Stomach (tissue), 9 donors: ENCODE results near the gene GOT2. TPM values are rescaled to one million over a fixed set of nuclear protein-coding genes. Genes with fewer than 3 reads are reported as not detected.

Experiments used
- DNase-seq, 2 donors: peaks; one replicate each; pipeline versions ENCODE4 v3.0.0 to v3.0.0-alpha.2; 2013 to 2019
- H3K27ac ChIP-seq, 5 donors: fragments of 200-600 bp in 4 of 5; sonication (generic) in 4 of 5; one replicate each; pipeline ENCODE4 v1.5.1; 2013 to 2019; ENCODE audit warnings: mild to moderate bottlenecking in 1 of 5, moderate library complexity in 1 of 5
- H3K27me3 ChIP-seq, 3 donors: fragments of 200-600 bp; sonication (generic); one replicate each; pipeline ENCODE4 v1.5.1; 2017 to 2019; ENCODE audit warnings: mixed run types in 1 of 3
- H3K36me3 ChIP-seq, 4 donors: fragments of 200-600 bp; sonication (generic); 1 replicate in 3 of 4; 2 replicates in 1 of 4; pipeline ENCODE4 v1.5.1; 2016 to 2019
- H3K4me1 ChIP-seq, 4 donors: fragments of 200-600 bp; sonication (generic); one replicate each; pipeline ENCODE4 v1.5.1; 2016 to 2019
- H3K4me3 ChIP-seq, 4 donors: fragments of 200-600 bp; sonication (generic) in 3 of 4; one replicate each; pipeline ENCODE4 v1.5.1; 2016 to 2019; ENCODE audit warnings: mild to moderate bottlenecking in 1 of 4
- H3K9me3 ChIP-seq, 4 donors: fragments of 200-600 bp; sonication (generic); one replicate each; pipeline ENCODE4 v1.5.1; 2016 to 2019
- EP300 ChIP-seq: sonication (generic); formaldehyde crosslinking; IDR thresholded peaks from one replicate; pipeline ENCODE4 v1.6.1; 2017; ENCODE audit warnings: antibody characterized with exemption
- POLR2A ChIP-seq, 4 donors: fragments of 450-650 bp; IDR thresholded peaks; one replicate each; pipeline ENCODE4 v1.6.1; 2016; ENCODE audit warnings: antibody characterized with exemption in 4 of 4, control low read depth in 2 of 4, mild to moderate bottlenecking in 1 of 4, moderate library complexity in 1 of 4
- POLR2AphosphoS5 ChIP-seq, 3 donors: sonication (generic); formaldehyde crosslinking; IDR thresholded peaks; one replicate each; pipeline ENCODE4 v1.6.1; 2016; ENCODE audit warnings: antibody characterized with exemption in 3 of 3
- WGBS, 5 donors: extraction: QIAGEN DNeasy Blood & Tissue Kit in 3 of 5; methylation state at CpG; one replicate each; pipeline versions ENCODE4 v1.1.5 to v1.1.7; 2013 to 2018; 5-methylcytosine and 5-hydroxymethylcytosine counted together
- intact Hi-C: fragments of 100-400 bp; cut with DNase I; formaldehyde crosslinking; loops from one replicate; pipeline ENCODE4 v1.15.1; 2023; ENCODE audit warnings: low total_unique reads
- polyA plus RNA-seq, 3 donors: library from polyadenylated mRNA; stranded (reverse); fragments of 200-250 nt; gene quantifications; one replicate each; pipeline ENCODE4 v1.2.3, GENCODE V29; 2013
- total RNA-seq, 5 donors: library from RNA; depleted of rRNA; stranded (reverse); fragments of >200 nt; gene quantifications; one replicate each; pipeline versions ENCODE4 v1.1.0 to v1.2.3, GENCODE V29; 2014 to 2016
- TF ChIP-seq, protein P1 (sequence below), 7 experiments: fragments of 450-650 bp in 4 of 7; fragments of 200-600 bp in 3 of 7; sonication (generic) in 3 of 7; IDR thresholded peaks; one replicate each; pipeline ENCODE4 v1.5.1; 2016 to 2019; ENCODE audit warnings: antibody characterized with exemption in 7 of 7, control low read depth in 2 of 7, mild to moderate bottlenecking in 1 of 7
- donor health status: healthy with polysubstance abuse.
- donor health status: Bipolar disorder and iron deficiency.
- donor health status: healthy.

Gene GOT2
- total and polyA plus RNA-seq, 8 donors, result 43.7 to 96.9 (median 57.1) TPM

DNA sequence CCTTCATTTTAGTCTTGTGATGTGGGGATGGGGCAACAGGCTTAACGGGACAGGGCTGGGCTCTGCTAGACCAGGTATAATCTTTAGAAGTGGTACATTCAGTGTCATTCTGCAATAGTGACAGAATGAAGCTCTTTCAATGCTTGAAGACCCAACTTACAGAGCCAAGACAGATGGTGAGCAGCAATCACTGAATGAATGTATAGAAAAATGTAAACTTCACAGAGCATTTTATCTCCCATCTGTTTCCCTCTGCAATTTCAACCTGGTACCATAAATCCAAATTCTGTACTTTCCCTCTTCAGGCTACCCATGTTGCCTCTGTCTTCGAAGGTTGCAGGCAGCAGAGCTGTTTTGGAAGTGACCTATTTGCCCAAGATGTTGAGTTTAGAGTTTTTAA, 33.5 kb upstream of the GOT2 start:
- TF ChIP-seq POLR2AphosphoS5 (IDR thresholded peaks at IDR 0.05) (no peak), EP300 (no peak), POLR2A (IDR thresholded peaks at IDR 0.05) (no peak)
- TF ChIP-seq, protein P1, sequence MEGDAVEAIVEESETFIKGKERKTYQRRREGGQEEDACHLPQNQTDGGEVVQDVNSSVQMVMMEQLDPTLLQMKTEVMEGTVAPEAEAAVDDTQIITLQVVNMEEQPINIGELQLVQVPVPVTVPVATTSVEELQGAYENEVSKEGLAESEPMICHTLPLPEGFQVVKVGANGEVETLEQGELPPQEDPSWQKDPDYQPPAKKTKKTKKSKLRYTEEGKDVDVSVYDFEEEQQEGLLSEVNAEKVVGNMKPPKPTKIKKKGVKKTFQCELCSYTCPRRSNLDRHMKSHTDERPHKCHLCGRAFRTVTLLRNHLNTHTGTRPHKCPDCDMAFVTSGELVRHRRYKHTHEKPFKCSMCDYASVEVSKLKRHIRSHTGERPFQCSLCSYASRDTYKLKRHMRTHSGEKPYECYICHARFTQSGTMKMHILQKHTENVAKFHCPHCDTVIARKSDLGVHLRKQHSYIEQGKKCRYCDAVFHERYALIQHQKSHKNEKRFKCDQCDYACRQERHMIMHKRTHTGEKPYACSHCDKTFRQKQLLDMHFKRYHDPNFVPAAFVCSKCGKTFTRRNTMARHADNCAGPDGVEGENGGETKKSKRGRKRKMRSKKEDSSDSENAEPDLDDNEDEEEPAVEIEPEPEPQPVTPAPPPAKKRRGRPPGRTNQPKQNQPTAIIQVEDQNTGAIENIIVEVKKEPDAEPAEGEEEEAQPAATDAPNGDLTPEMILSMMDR (IDR thresholded peaks at IDR 0.05), result no peak
- no peaks in the 10 kb centered on the region for H3K36me3 ChIP-seq
- H3K9me3 ChIP-seq, result no peaks in the 10 kb centered on the region
- no peaks in the 10 kb centered on the region for H3K27me3 ChIP-seq
- WGBS, 5 donors, result 75 to 84% (median 78%) methylated on average over 2 of the region's 2 CpGs
- H3K4me3 ChIP-seq, result no peak overlapping the region
- no peaks in the 10 kb centered on the region for H3K4me1 ChIP-seq
- H3K27ac ChIP-seq, result no peak overlapping the region
- intact Hi-C loops, result no loop called here
- no peak for DNase-seq

- Histone ChIP-seq H3K4me1 (peaks cover 0 to 3% (median 1%) of the 10 kb centered on the region in 4 donors), H3K27me3 (no peaks in the 10 kb centered on the region), H3K27ac (no peak overlapping the region), H3K9me3 (no peaks in the 10 kb centered on the region), H3K36me3 (no peaks in the 10 kb centered on the region), H3K4me3 (no peak overlapping the region)
- TF ChIP-seq POLR2A (IDR thresholded peaks at IDR 0.05), result no peak
- no peak for TF ChIP-seq POLR2AphosphoS5 (IDR thresholded peaks at IDR 0.05)
- no peak for TF ChIP-seq EP300
- TF ChIP-seq, protein P1 (IDR thresholded peaks at IDR 0.05), result no peak
- DNase-seq, result no peak
- WGBS, 5 donors, result 31 to 39% (median 35%) methylated on average over 7 of the region's 7 CpGs
- intact Hi-C loops, result no loop called here
Measured at GRCh38 chr16:58756650-58757332, 22.7 kb upstream of the GOT2 start.

- peak; percentile 71 to 91 for DNase-seq
- Histone ChIP-seq H3K27ac (no peak overlapping the region), H3K27me3 (no peaks in the 10 kb centered on the region), H3K36me3 (no peaks in the 10 kb centered on the region), H3K4me3 (no peak overlapping the region), H3K9me3 (no peaks in the 10 kb centered on the region), H3K4me1 (peaks cover 0 to 3% (median 1%) of the 10 kb centered on the region in 4 donors)
- WGBS, 5 donors, result 22 to 33% (median 26%) methylated on average over 17 of the region's 17 CpGs
- TF ChIP-seq, protein P1 (IDR thresholded peaks at IDR 0.05), result peak in 5 of 7 experiments; percentile 37 to 51 (median 46)
- TF ChIP-seq POLR2A (IDR thresholded peaks at IDR 0.05) (no peak), EP300 (no peak), POLR2AphosphoS5 (IDR thresholded peaks at IDR 0.05) (peak in 1 of 3 donors; percentile 35)
- intact Hi-C loops, result no loop called here
Measured at GRCh38 chr16:58755989-58756649, 22.0 kb upstream of the GOT2 start.

DNA sequence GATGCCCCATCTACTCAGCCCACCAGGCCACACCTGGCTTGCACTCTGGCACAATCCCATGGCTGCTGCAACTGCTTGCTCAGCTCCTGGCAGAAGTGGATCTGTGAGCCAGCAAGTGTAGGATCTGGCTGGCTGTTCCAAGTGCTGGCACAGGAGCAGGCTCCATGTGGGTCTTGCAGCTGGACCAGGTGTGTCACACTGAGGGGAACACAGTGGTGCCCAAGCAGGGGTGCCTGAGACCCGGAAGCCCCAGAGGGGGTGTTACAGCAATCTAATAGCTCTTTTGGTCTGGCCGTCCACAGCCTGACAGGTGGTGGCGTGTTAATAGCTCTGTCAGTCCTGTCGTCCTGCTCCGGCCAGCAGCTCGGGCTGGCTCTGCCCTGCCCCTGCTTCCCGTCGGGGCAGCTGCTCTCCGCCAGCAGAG, 19.6 kb upstream of the GOT2 start:
- no peaks in the 10 kb centered on the region for H3K9me3 ChIP-seq
- no peak overlapping the region for H3K4me3 ChIP-seq
- H3K27ac ChIP-seq, result no peak overlapping the region
- H3K27me3 ChIP-seq, result no peaks in the 10 kb centered on the region
- DNase-seq, result no peak
- WGBS, 5 donors, result 54 to 72% (median 65%) methylated on average over 4 to 9 of the region's 9 CpGs
- TF ChIP-seq POLR2AphosphoS5 (IDR thresholded peaks at IDR 0.05) (no peak), POLR2A (IDR thresholded peaks at IDR 0.05) (no peak), EP300 (no peak)
- TF ChIP-seq, protein P1 (IDR thresholded peaks at IDR 0.05), result no peak
- no peaks in the 10 kb centered on the region for H3K36me3 ChIP-seq
- peaks cover 0 to 3% (median 1%) of the 10 kb centered on the region in 4 donors for H3K4me1 ChIP-seq
- intact Hi-C loops, result no loop called here
